Small intestine (tissue), 7 donors: Measurements from ENCODE around the gene HRH4. TPM values are rescaled to one million over a fixed set of nuclear protein-coding genes. Genes with fewer than 3 reads are reported as not detected.

Source experiments
- DNase-seq, 2 donors: peaks; one replicate each; pipeline versions ENCODE4 v3.0.0 to v3.0.0-alpha.2; 2013
- FAIRE-seq: peaks from 2 replicates; lab custom pipeline; 2012; peaks lifted over from hg19 to GRCh38; lab: Jason Lieb, UNC
- H3K27ac ChIP-seq, 3 donors: one replicate each; pipeline ENCODE4 v1.5.1; 2013; ENCODE audit warnings: low read length in 2 of 3, mild to moderate bottlenecking in 2 of 3, control low read depth in 1 of 3, inconsistent platforms in 1 of 3, low read depth in 1 of 3, moderate library complexity in 1 of 3
- H3K27me3 ChIP-seq, 3 donors: one replicate each; pipeline ENCODE4 v1.6.1; 2013; ENCODE audit warnings: low read length in 3 of 3, inconsistent platforms in 1 of 3; ENCODE audit not compliant: control insufficient read depth in 3 of 3, insufficient read depth in 3 of 3
- H3K36me3 ChIP-seq, 3 donors: one replicate each; pipeline ENCODE4 v1.6.1; 2013; ENCODE audit warnings: low read length in 3 of 3, inconsistent platforms in 1 of 3, low read depth in 1 of 3, mild to moderate bottlenecking in 1 of 3, moderate library complexity in 1 of 3; ENCODE audit not compliant: control insufficient read depth in 3 of 3, insufficient read depth in 2 of 3
- H3K4me1 ChIP-seq, 3 donors: one replicate each; pipeline ENCODE4 v1.6.1; 2013; ENCODE audit warnings: low read length in 2 of 3, inconsistent platforms in 1 of 3, low read depth in 1 of 3, mild to moderate bottlenecking in 1 of 3, moderate library complexity in 1 of 3; ENCODE audit not compliant: control insufficient read depth in 3 of 3, insufficient read depth in 2 of 3
- H3K4me3 ChIP-seq, 3 donors: one replicate each; pipeline ENCODE4 v1.5.1; 2013; ENCODE audit warnings: low read length in 3 of 3, control low read depth in 1 of 3, inconsistent platforms in 1 of 3, low read depth in 1 of 3, mild to moderate bottlenecking in 1 of 3, moderate library complexity in 1 of 3
- H3K9me3 ChIP-seq, 2 donors: one replicate each; pipeline ENCODE4 v1.6.1; 2013; ENCODE audit warnings: low read depth in 1 of 2, low read length in 1 of 2; ENCODE audit not compliant: control insufficient read depth in 2 of 2, insufficient read depth in 1 of 2
- WGBS, 3 donors: extraction: QIAGEN DNeasy Blood & Tissue Kit; methylation state at CpG; one replicate each; pipeline ENCODE4 v1.1.7; 2013; 5-methylcytosine and 5-hydroxymethylcytosine counted together
- polyA plus RNA-seq, 4 donors: library from polyadenylated mRNA; stranded (reverse) in 3 of 4; unstranded in 1 of 4; fragments of 200-250 nt in 3 of 4; fragments of 120-200 nt in 1 of 4; gene quantifications; one replicate each; pipeline versions ENCODE4 v1.2.1 to v1.2.3, GENCODE V29; 2013
- donor health status: healthy with polysubstance abuse.
- donor health status: control.
- donor health status: control.
- donor health status: Bipolar disorder and iron deficiency.
- donor health status: healthy.

The HRH4 gene
- polyA plus RNA-seq, 4 donors: 0.03 TPM; not detected in 3

DNA sequence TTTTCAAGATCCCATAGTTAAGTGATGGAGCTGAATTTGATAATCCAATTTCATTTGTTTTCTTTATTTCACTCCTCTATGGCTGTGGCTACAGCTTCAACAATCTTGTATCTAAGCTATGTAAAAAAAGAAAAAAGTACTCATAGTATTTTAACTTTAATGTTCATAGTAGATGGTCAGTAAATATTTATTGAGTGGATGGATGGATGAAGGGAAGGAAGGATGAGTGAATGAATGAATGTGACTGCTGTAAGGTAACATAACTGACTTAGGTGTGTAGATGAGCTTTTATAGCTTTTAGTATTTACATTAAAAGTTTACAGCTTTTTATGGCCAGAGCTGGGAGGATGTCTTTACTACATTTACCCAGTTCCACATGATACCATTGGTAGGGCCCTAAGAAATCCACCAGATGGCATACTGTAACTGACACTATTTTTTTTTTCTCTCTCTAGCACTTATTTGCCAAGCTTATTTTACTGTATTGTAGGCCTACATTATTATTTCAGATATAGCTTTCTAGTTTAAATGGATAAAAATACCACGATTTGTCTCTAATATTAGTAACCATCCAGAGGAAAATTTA, 13.4 kb upstream of the HRH4 start:
- no peak overlapping the region for H3K4me3 ChIP-seq
- H3K36me3 ChIP-seq: peaks cover 3 to 15% (median 4%) of the 10 kb centered on the region in 3 donors
- no peaks in the 10 kb centered on the region for H3K4me1 ChIP-seq
- H3K27me3 ChIP-seq: no peaks in the 10 kb centered on the region
- WGBS, 3 donors: 83 to 94% (median 90%) methylated on average over 1 of the region's 1 CpG
- FAIRE-seq (no peak), DNase-seq (peak; percentile 38 to 41)
- H3K9me3 ChIP-seq: no peaks in the 10 kb centered on the region
- no peak overlapping the region for H3K27ac ChIP-seq

DNA sequence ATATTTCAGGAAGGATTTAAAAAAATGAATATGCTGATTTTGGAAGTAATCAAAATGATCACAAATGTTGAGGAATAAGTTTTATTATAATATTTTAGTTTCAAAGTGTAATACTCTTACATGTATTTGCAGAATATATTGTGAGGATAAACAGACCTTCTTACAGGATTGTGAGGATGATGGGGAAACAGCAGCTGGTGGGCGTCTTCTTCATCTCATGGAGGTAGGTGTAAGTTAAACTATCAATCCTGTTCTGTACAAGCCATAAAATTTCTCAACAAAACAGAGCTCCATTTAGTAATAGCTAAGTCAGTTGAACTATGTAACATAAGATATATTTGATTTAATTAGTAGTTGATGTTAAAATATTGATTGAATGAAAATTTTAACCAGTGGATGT, 12.5 kb upstream of the HRH4 start:
- Histone ChIP-seq H3K4me3 (no peak overlapping the region), H3K36me3 (peaks cover 3 to 15% (median 6%) of the 10 kb centered on the region in 3 donors), H3K27me3 (no peaks in the 10 kb centered on the region), H3K9me3 (no peaks in the 10 kb centered on the region), H3K4me1 (no peaks in the 10 kb centered on the region), H3K27ac (no peak overlapping the region)
- DNase-seq (no peak), FAIRE-seq (no peak)
- 93 to 97% (median 93%) methylated on average over 1 of the region's 1 CpG for WGBS, 3 donors

DNA sequence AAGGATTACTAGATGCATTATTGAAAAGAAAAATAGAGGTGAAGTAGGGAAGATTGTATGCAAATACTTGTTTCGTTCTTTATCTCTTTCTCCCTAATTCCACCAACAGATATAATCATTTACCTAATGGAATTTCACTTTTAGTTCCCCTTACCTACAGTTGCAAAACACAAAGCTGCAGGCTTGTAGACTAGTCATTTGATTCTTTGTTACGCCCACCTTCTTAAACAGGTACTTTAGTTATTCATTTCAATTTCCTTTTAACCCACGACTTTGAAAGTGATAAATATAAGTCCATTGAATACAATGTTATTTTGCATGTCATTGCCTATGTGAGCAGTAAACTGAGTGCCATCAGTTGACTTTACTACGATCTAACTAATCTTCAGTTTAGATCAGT, 3.9 kb upstream of the HRH4 start:
- WGBS, 3 donors: 81 to 83% (median 81%) methylated on average over 4 of the region's 4 CpGs
- FAIRE-seq: no peak
- peaks cover 0 to 3% (median 2%) of the 10 kb centered on the region in 3 donors for H3K36me3 ChIP-seq

DNA sequence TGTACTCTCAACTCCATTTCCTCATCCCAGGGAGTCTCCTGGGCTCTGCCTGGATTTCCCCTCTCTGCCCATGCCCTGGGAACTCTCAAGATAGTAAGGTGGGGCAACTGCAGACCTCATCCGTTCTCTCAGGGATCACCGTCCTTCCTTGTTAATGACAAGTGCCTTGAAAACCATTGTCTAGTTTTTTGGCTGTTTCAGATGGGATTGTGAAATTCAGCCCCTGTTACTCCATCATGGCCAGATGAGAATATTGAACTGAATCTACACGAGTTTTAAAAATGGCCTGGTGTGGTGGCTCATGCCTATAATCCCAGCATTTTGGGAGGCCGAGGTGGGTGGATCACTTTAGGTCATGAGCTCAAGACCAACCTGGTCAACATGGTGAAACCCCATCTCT, 665 bp upstream of the HRH4 start:
- FAIRE-seq (no peak), DNase-seq (no peak)
- Histone ChIP-seq H3K27me3 (no peaks in the 10 kb centered on the region), H3K4me1 (no peaks in the 10 kb centered on the region), H3K27ac (no peak overlapping the region), H3K4me3 (no peak overlapping the region), H3K9me3 (no peaks in the 10 kb centered on the region), H3K36me3 (no peaks in the 10 kb centered on the region)
- WGBS, 3 donors: 87 to 97% (median 88%) methylated on average over 4 of the region's 4 CpGs

More for the DNA sequence above, 3.9 kb upstream of the HRH4 start:
- no peaks in the 10 kb centered on the region for H3K27me3 ChIP-seq
- no peak overlapping the region for H3K4me3 ChIP-seq
- no peaks in the 10 kb centered on the region for H3K4me1 ChIP-seq
- no peaks in the 10 kb centered on the region for H3K9me3 ChIP-seq
- no peak overlapping the region for H3K27ac ChIP-seq
- no peak for DNase-seq

DNA sequence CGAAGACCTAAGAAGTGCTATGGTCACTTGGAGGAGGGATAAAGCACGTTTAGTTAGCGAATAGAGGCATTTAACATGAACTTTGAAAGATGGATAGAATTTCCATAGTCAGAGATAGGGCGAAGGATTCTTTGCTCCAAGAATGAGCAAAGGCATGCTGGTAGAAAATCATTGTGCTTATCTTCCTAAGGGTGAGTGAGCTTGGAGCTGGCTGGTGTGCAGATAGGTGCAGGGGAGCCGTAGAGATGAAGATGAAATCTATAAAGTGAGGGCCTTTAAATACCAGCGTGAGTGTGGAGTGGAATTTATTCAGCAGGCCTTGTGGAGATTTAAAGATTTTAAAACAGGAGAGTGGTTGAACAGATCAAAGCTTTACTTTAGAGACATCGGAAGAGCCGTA, 1.6 kb downstream of the HRH4 start:
- Histone ChIP-seq H3K4me1 (no peaks in the 10 kb centered on the region), H3K36me3 (no peaks in the 10 kb centered on the region), H3K4me3 (no peak overlapping the region), H3K27me3 (no peaks in the 10 kb centered on the region), H3K9me3 (no peaks in the 10 kb centered on the region), H3K27ac (no peak overlapping the region)
- DNase-seq (no peak), FAIRE-seq (no peak)
- 90 to 94% (median 92%) methylated on average over 8 of the region's 8 CpGs for WGBS, 3 donors

DNA sequence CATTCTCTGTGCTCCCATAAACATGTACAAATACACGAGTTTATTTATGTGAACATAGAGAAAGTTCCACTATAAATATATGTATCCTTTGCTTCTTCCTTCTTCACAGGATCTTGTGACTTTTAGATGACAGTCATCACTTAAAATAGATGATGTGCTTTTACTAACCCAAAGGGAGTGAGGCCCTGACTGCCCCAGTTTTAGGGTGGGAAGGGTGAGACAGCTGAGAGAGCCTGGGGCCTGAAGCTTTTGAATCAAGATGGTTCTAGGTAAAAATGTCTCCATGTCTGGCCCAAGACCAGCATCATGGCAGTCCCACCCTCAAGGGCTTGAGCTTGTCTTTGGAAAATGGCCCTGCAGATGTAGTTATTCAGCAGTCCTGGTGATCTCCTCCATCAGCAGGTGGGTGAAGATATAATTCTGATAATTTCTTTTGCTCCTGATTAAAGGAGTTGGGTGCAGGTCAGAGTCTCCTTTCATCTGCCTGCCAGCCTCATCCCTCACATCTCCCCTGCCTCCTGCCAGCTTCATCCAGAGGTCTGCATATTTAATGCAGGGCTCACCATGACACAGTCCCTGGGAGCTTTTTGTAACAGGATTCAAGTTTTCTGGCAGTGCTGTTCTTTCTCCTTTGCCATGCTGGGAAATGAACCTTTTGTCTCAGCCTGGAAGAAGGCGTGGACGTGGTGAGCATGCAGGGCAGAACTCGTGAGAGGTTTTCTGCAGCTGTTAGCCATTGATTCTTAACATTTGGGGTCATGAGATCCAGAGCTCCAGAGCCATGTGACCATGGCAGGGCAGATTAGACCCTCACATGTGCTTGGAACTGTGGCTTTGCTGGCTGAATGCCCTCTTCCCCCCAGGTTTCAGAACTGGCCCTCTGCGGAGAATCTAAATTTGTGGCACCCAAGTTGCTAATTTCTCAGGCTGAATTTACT, 2.7 kb downstream of the HRH4 start:
- DNase-seq (no peak), FAIRE-seq (no peak)
- Histone ChIP-seq H3K27me3 (no peaks in the 10 kb centered on the region), H3K4me1 (no peaks in the 10 kb centered on the region), H3K4me3 (no peak overlapping the region), H3K9me3 (no peaks in the 10 kb centered on the region), H3K27ac (no peak overlapping the region), H3K36me3 (no peaks in the 10 kb centered on the region)
- 69 to 78% (median 77%) methylated on average over 5 of the region's 5 CpGs for WGBS, 3 donors

DNA sequence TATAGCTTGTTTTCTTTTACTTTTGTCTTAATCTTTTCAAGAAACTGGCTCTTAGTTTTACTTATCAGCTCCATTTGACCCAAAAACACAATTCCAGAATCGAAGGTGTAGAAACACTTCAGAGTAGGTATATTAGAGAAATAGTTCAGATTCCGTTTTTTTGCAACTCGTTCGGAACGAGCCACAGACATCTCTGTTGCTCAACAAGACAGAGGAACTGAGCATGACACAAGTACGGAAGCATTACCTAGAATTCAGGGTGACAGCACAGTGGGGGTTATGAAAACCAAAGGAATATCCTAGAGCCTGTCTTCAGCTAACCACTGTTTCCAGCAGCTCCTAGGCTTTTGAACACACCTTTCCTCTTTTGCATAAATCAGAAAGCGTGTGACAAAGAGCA, 5.0 kb downstream of the HRH4 start:
- no peaks in the 10 kb centered on the region for H3K27me3 ChIP-seq
- no peak overlapping the region for H3K4me3 ChIP-seq
- FAIRE-seq (no peak), DNase-seq (no peak)
- no peaks in the 10 kb centered on the region for H3K36me3 ChIP-seq
- H3K27ac ChIP-seq: no peak overlapping the region
- H3K4me1 ChIP-seq: no peaks in the 10 kb centered on the region
- H3K9me3 ChIP-seq: no peaks in the 10 kb centered on the region
- 82 to 89% (median 84%) methylated on average over 7 of the region's 7 CpGs for WGBS, 3 donors

DNA sequence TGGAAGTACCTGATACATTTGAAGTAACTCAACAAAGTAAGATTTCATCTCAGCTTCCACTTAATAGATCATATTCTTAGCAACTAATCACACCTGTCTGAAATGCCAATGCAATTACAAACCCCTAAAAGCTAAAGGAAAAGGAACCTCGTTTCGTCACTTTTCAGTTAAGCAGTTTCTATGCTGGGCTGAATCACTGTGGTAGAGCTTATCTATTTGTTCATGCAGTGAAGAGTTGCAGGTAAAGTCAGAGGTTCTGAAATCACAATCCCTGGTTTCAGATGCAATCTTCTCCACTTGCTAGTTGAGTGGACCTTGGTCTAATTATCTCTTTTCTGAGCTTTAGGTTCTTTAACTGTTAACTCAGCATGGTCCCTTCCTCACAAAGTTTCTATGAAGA, 6.3 kb downstream of the HRH4 start:
- no peaks in the 10 kb centered on the region for H3K36me3 ChIP-seq
- no peak overlapping the region for H3K4me3 ChIP-seq
- DNase-seq: no peak
- H3K4me1 ChIP-seq: no peaks in the 10 kb centered on the region
- WGBS, 3 donors: 64 to 77% (median 65%) methylated on average over 2 of the region's 2 CpGs
- no peak overlapping the region for H3K27ac ChIP-seq
- H3K9me3 ChIP-seq: no peaks in the 10 kb centered on the region
- no peaks in the 10 kb centered on the region for H3K27me3 ChIP-seq
- no peak for FAIRE-seq
